Measurements from ENCODE around the gene LRRC75B. TPM values are rescaled to one million over a fixed set of nuclear protein-coding genes. Genes with fewer than 3 reads are reported as not detected.
"Not testable (repeated sequence)": the region's sequence is repeated elsewhere in the genome, so short reads cannot be mapped to it uniquely, and the experiment has no call there.

Gene LRRC75B
- total RNA-seq, 1 experiment from 2014 or later = 1.3 TPM

DNA sequence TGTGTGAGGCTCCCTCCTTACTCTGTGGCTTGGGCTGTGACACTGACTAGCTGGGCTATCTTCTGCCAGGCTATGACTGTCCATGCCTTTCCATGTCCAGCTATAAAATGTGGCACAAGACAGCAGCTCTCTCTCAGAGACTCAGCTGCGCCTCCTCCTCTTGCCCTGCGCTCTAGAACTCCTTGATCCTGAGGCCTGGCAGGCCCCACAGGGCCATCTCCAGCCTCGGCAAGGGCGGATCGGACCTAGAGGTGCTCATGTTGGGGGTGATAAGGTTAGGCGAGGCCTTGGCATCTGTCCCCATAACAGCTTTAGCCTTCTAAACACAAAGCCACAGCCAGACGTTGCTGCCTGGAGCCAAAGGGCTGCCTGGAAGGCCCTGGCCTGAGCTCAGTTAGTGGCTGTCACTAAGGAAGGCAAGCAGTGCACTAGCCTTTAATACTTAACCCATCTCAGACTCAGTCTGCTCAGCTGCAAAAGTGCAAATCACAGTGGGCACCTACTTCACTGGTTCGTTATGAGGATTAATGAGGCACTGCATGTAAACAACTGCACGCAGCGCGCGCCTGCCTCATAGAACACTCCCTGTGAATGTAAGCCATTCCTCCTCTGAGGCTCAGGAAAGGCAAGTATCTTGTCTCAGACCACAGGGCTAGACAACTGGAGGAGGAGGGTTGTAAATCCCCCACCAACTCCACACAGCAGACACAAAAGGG lies 39.1 kb downstream of the LRRC75B start:
- DNase-seq (ENCODE audit: low read depth) = no peak

DNA sequence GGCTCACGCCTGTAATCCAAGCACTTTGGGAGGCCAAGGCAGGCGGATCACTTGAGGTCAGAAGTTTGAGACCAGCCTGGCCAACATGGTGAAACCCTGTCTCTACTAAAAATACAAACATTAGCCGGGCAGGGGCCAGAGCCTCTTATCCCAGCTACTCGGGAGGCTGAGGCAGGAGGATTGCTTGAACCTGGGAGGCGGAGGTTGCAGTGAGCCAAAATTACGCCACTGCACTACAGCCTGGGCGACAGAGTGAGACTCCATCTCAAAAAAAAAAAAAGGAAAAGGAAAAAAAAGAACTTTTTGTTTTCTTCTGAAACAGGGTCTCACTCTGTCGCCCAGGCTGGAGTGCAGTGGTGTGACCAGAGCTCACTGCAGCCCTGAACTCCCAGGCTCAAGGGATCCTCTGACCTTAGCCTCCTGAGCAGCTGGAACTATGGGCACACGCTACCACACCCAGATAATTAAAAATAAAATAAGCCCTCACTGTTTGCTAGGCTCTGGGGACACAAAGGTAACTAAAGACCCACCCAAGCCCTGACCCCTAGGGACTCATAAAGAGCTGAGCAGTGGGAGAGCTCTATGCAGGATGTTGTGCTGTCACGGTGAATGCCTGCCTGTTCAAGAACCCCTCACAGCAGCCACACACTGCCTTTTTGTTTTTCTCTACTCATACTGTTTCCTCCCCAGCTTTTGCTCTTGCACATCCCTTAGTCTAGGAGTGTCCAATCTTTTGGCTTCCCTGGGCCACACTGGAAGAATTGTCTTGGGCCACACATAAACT lies 40.2 kb downstream of the LRRC75B start:
- DNase-seq (ENCODE audit: low read depth) = not testable (repeated sequence)

DNA sequence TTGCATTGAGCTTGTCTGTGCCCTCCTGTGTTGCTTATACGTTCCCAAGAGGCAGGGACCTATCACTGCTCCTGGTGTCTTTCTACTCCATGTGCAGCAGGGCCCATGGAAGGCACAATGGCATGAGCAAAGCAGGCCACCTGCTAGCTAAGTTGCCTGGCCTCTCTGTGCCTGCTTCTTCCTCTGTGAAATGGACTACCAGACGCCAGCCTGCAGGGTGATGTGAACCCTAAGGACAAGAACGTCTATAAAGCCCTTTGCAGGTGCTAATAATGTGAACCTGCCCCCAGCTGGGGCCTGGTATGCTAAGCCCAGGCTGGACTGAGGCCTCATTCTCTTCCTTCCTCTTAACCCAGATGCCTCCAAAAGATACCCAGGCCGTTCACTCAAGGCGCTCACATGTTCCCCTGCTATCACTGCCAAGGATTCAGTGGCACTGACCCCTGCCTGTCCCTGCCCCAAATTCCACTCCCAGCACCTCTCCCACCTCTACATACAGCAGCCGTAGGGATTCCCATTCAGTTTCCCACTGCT lies 41.9 kb downstream of the LRRC75B start:
- no peak for DNase-seq (ENCODE audit: low read depth)

DNA sequence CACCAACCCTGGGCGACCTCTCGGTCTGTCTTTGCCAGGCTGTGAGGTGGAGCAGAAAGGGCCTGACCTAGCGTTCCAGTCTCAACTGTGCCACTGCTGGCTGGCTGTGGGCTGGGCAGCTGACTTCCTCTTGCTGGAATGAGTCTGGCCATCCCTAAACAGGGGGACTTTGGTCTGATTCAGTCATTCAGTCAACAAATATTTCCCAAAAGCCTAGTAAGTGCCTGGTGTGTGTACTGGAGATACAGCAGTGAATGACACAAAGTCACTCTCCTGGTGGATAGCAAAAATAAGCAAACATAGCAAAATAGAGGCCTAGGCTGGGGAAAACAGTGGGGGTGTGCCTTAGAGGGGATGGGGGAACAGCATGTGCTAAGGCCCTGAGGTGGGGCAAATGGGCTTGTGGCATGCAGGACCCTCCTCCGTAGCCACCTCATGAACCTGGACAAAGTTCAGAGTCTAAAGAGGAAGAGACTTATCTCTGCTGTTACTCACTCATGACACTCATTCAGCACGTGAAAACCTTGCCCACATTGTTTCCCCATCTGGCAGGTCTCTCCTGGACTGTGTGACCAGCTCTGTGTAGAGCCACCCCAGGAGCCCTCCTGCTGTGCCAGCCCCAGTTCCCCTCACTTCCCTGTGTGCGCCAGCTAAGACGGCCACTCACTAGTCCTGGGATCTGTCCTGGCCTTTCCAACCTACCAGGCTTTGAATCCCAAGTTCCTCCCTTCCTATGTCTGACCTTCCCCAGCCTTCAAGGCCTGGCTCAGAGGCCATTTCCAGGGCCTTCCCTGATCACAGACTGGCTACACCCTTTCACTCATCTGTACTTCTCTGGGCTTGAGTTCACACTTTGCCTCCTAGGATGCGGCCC lies 42.6 kb downstream of the LRRC75B start:
- no peak for DNase-seq (ENCODE audit: low read depth)

DNA sequence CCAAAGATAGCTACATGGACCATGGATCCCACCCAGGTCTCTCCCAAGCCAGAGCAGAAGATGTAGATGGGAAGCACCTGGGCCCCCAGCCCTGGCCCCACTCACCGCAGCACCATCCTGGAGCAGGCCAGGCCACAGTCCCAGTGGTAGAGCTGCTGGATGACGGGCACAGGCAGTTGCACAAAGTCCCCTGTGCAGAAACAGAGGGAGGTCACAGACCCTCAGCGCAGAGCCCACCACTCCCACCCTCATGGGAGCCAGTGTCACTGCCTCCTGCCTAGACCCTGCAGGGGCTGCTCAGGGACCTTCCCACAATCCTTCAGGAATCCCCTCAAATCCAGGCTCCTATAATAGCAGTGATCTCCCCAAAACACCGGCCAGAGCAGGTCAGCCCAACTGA lies 44.1 kb downstream of the LRRC75B start:
- no peak for DNase-seq (ENCODE audit: low read depth)

DNA sequence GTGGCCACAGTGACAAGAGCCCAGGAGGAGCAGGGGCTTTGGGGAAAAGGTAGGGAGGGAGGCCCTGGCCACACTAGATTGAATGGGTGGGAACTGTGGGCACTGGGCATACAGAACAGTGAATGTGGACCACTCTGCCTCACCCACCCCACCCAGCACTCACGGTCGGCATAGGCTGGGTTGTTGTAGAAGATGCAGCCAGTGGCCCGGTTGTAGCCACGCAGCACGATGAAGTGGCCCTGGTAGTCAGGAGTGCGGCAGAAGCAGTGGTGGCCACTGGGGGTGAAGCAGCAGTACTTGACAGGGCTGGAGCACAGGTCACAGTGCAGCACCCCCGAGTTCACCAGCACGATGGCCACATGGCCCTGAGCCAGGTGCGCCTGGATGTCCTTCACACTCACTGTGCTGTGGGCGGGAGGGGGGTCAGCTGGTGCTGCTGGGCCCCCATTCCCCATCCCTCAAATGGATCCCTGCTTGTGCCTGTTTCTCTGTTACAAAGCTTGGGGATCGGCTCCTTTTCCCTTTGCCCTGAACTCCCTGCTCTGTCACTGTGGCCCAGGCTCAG lies 49.1 kb downstream of the LRRC75B start:
- DNase-seq (ENCODE audit: low read depth) = no peak

DNA sequence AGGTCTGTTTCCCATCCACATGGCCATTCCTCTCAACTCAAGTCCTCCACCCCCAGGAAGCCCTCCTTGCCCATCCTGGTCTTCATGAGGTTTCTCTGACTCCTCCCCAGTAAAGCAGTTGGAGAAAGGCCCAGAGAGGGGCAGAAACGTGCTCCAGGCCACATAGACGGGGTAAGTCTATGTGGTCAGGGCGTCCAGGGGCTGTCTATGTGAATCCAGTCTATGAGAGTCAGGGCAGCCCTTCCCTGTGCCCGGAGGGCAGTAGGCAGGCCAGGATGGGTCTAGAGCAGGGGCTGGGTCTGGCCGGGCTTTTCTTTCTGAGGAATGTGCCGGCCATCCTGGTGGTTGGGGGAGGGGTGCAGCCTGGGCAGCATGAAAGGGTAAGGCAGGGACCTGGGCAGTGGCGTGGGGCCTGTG lies 49.7 kb downstream of the LRRC75B start:
- DNase-seq (ENCODE audit: low read depth) = no peak

DNA sequence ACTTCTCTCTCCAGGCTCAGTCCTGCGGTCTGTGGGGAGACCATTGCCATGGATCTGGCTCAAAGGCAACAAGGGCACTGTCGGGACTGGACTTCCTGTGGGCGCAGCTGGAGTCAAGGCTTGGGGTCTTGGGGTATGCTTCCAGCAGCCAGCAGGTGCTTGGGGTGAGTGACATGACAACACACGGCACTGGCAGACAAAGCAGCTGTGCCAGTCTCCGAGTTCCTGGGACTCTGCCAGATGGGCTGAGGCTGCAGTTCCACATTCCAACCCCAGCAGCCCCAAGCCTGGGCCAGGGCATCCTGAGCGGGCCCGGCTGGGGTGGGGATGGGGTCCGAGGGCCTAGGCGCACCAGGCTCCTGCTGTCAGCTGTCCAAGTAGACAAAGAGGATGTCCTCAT lies 50.2 kb downstream of the LRRC75B start:
- DNase-seq (ENCODE audit: low read depth) = no peak

DNA sequence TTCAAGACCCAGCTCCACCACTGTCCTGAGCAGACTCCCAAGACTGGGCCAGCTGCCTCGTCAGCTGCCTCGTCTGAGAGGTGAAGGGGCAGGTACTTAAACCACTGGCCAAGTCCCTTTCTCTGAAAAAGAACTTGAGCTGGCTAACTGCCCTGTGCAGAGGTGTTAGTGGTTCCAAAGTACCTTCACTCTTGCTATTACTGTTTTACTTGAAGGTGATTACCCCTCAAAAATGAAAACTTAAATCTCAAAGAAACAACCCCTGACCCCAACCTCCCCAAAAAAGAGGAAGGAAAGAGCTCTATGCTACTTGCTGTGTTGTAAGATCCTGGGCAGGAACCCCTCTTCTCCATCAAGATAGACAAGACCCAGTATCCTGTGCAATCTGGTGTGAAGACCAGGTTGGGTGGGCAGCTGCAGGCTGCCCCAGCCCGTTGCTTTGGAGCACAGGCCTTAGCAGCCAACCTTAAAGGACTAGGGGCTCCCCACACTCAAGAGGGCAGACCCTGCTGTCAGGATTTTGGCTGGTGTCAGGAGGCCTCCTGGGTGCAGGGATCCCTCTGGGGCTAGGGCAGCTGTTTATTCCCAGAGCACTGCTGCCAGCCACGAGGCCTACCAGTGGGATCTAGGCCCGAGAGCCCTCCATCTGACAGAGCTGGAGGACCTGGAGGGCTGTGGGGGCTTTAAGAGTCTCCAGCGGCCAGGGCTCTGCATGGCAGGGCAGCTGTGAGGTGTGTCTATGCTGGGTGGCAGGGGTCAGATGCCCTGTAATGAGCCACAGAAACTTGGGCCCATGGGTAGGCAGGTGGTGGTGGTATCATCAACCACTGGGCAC lies 51.0 kb downstream of the LRRC75B start:
- no peak for DNase-seq (ENCODE audit: low read depth)

DNA sequence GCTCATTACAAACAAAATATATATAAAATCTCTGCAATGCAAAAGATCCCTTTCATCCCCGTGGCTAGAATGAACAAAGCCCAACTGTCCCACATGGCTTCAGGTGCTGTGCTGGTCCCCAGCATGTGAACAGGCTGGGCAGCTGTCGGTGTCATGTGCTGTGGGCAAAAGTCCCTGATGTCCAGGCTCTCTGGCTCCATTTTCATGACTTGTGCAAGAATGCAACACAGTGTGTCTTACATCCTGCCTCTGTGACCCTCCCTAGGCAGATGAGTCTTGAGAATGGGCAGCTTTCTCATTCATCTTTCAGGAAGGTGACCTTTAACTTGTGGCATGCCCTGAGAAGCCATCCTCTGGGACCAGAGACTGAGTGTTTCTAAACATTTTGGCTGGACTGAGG lies 52.4 kb downstream of the LRRC75B start:
- DNase-seq (ENCODE audit: low read depth) = no peak

DNA sequence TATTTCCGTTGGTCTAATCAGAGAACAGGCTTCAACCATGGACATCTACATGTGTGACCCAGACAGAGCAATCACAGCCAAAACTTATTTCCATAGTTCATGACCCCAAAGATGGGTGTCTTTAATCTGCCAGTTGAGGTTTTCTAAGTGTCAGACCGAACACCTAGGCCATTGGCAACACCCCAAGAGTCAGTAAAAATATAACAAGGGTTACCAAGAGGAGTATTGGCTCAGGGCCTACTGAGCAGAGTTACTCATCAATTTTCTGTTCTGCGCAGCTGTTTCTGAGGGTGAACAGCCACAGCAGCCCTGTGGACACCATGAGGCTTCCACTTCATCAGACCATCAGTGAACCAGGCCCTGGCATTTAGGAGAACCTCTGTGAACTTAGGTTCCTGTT lies 56.8 kb downstream of the LRRC75B start:
- no peak for DNase-seq (ENCODE audit: low read depth)

Other genes with a start within 250 kb of the LRRC75B start
- 0.95 and 2.7 TPM in 2 replicates for gene ADORA2A, start 165.5 kb downstream of the LRRC75B start, total RNA-seq (2014; rRNA removed; shearing (Covaris generic))
- gene UPB1, start 97.7 kb downstream of the LRRC75B start, total RNA-seq (2014; rRNA removed; shearing (Covaris generic)) = 0.06 TPM in 1 of 2 replicates, not detected in the other
- 73.8 and 99.7 TPM in 2 replicates for gene GUCD1, start 37.9 kb downstream of the LRRC75B start, total RNA-seq (2014; rRNA removed; shearing (Covaris generic))
- gene SNRPD3, start 37.1 kb downstream of the LRRC75B start, total RNA-seq (2014; rRNA removed; shearing (Covaris generic)) = 201 and 204 TPM in 2 replicates
- 8.7 and 15.2 TPM in 2 replicates for gene GGT1, start 10.1 kb upstream of the LRRC75B start, total RNA-seq (2014; rRNA removed; shearing (Covaris generic))
- gene PIWIL3, start 181.6 kb upstream of the LRRC75B start, total RNA-seq (2014; rRNA removed; shearing (Covaris generic)) = not detected in 2 replicates
- gene SGSM1, start 213.1 kb upstream of the LRRC75B start, total RNA-seq (2014; rRNA removed; shearing (Covaris generic)) = 0.12 TPM in 1 of 2 replicates, not detected in the other